GDM1 (cell line): Measurements from ENCODE around the gene LRRK1.

ENCODE experiments used
- DNase-seq: peaks from one replicate; lab custom pipeline; 2025; lab: John Stamatoyannopoulos, UW

LRRK1 gene

GRCh38 chr15:100980410-100981046 is 61.4 kb downstream of the LRRK1 start:
- no peak for DNase-seq

GRCh38 chr15:100981086-100981485 is 61.9 kb downstream of the LRRK1 start:
- no peak for DNase-seq

- DNase-seq: no peak
Observed at GRCh38 chr15:100983221-100983620, 64.1 kb downstream of the LRRK1 start.

GRCh38 chr15:100985401-100985800 is 66.2 kb downstream of the LRRK1 start:
- DNase-seq: no peak

- no peak for DNase-seq
Observed at GRCh38 chr15:100986158-100986896, 67.2 kb downstream of the LRRK1 start.

GRCh38 chr15:100987143-100987542 is 68.0 kb downstream of the LRRK1 start:
- DNase-seq: no peak

- DNase-seq: no peak
Observed at GRCh38 chr15:100988297-100988696, 69.1 kb downstream of the LRRK1 start.

GRCh38 chr15:100988857-100989256 is 69.7 kb downstream of the LRRK1 start:
- DNase-seq: no peak

- no peak for DNase-seq
Observed at GRCh38 chr15:100994597-100995446, 75.7 kb downstream of the LRRK1 start.

- no peak for DNase-seq
Observed at GRCh38 chr15:100995471-100996430, 76.6 kb downstream of the LRRK1 start.

GRCh38 chr15:100997442-100997841 is 78.3 kb downstream of the LRRK1 start:
- DNase-seq: no peak

- DNase-seq: no peak
Observed at GRCh38 chr15:100998630-100999029, 79.5 kb downstream of the LRRK1 start.

GRCh38 chr15:100999369-100999768 is 80.2 kb downstream of the LRRK1 start:
- no peak for DNase-seq

- no peak for DNase-seq
Observed at GRCh38 chr15:101000271-101000681, 81.1 kb downstream of the LRRK1 start.

GRCh38 chr15:101001056-101001455 is 81.9 kb downstream of the LRRK1 start:
- DNase-seq: no peak

- no peak for DNase-seq
Observed at GRCh38 chr15:101001796-101002195, 82.6 kb downstream of the LRRK1 start.

GRCh38 chr15:101003081-101003480 is 83.9 kb downstream of the LRRK1 start:
- peak; percentile 51 for DNase-seq

GRCh38 chr15:101003706-101004105 is 84.5 kb downstream of the LRRK1 start:
- no peak for DNase-seq

GRCh38 chr15:101004500-101004899 is 85.3 kb downstream of the LRRK1 start:
- DNase-seq: no peak

- no peak for DNase-seq
Observed at GRCh38 chr15:101004986-101005747, 86.0 kb downstream of the LRRK1 start.
